Lower leg skin (tissue), 3 donors: ENCODE data around the gene KNSTRN.

Experiments used
- CTCF ChIP-seq, 3 donors: fragments of 450-650 bp; IDR thresholded peaks; one replicate each; pipeline ENCODE4 v1.5.1; 2016; ENCODE audit warnings: antibody characterized with exemption in 3 of 3, mild to moderate bottlenecking in 3 of 3, moderate library complexity in 2 of 3
- POLR2A ChIP-seq, 2 donors: fragments of 450-650 bp; IDR thresholded peaks; one replicate each; pipeline ENCODE4 v1.6.1; 2016 to 2017; ENCODE audit warnings: antibody characterized with exemption in 2 of 2, mild to moderate bottlenecking in 1 of 2, moderate library complexity in 1 of 2

- TF ChIP-seq CTCF (IDR thresholded peaks at IDR 0.05) (no peak), POLR2A (IDR thresholded peaks at IDR 0.05) (no peak)
These were observed 44.4 kb upstream of the KNSTRN start for GRCh38 chr15:40338041-40338657.
